WTC11 (cell line): Measurements from ENCODE around the gene TFB1M. TPM values are rescaled to one million over a fixed set of nuclear protein-coding genes. Genes with fewer than 3 reads are reported as not detected.

ENCODE experiments used
- ATAC-seq: fragments of 200-7000 bp; cut with Tn5 transposase; 2 replicates; pipeline ENCODE4 v1.10.0; 2021; ENCODE audit warnings: mild to moderate bottlenecking, moderate library complexity
- CTCF ChIA-PET: fragments of 300-600 bp; sonication (Branson Sonifier 250); formaldehyde crosslinking; loops from one replicate; lab custom pipeline; 2021; ENCODE audit warnings: antibody characterized with exemption; lab: Charles Lee
- POLR2A ChIA-PET: fragments of 350-600 bp; sonication (Branson Sonifier 250); formaldehyde crosslinking; loops from one replicate; lab custom pipeline; 2021; ENCODE audit warnings: antibody characterized with exemption; lab: Charles Lee
- DNase-seq: peaks from one replicate; pipeline ENCODE4 v3.0.0; 2021; ENCODE audit warnings: low spot score
- H3K27ac Mint-ChIP-seq: 2 replicates; pipeline ENCODE4 v1.8.0; 2021; ENCODE audit warnings: mixed read lengths
- H3K27me3 Mint-ChIP-seq: 2 replicates; pipeline ENCODE4 v1.8.0; 2021; ENCODE audit warnings: low read depth, mild to moderate bottlenecking, moderate library complexity, mixed read lengths
- H3K36me3 Mint-ChIP-seq: 2 replicates; pipeline ENCODE4 v1.8.0; 2021; ENCODE audit warnings: mixed read lengths
- H3K4me1 Mint-ChIP-seq: 2 replicates; pipeline ENCODE4 v1.8.0; 2022; ENCODE audit warnings: mixed read lengths
- H3K4me3 Mint-ChIP-seq: 2 replicates; pipeline ENCODE4 v1.8.0; 2021; ENCODE audit warnings: mild to moderate bottlenecking, moderate library complexity, mixed read lengths
- H3K9me3 Mint-ChIP-seq: 2 replicates; pipeline ENCODE4 v1.8.0; 2021; ENCODE audit warnings: mixed read lengths
- CREM ChIP-seq: sonication (generic); formaldehyde crosslinking; IDR thresholded peaks from 2 replicates; pipeline ENCODE4 v1.8.1; 2022; ENCODE audit warnings: mild to moderate bottlenecking, missing genetic modification reagents, moderate library complexity
- ETV6 ChIP-seq: sonication (generic); formaldehyde crosslinking; IDR thresholded peaks from 2 replicates; pipeline ENCODE4 v1.8.1; 2022; ENCODE audit warnings: mild to moderate bottlenecking, missing genetic modification reagents
- FOXK1 ChIP-seq: sonication (generic); formaldehyde crosslinking; IDR thresholded peaks from 2 replicates; pipeline ENCODE4 v1.8.0; 2022; ENCODE audit warnings: mild to moderate bottlenecking, moderate library complexity, missing genetic modification reagents
- GRHL2 ChIP-seq: fragments of 250-450 bp; sonication (Bioruptor Pico); IDR thresholded peaks from 2 replicates; pipeline ENCODE4 v1.8.0; 2022; ENCODE audit warnings: mild to moderate bottlenecking, moderate library complexity; ENCODE audit not compliant: insufficient replicate concordance, severe bottlenecking
- GTF2I ChIP-seq: fragments of 250-450 bp; sonication (Bioruptor Pico); conservative IDR thresholded peaks from 2 replicates; pipeline ENCODE4 v1.4.0; 2021; ENCODE audit warnings: mild to moderate bottlenecking
- JAZF1 ChIP-seq: fragments of 250-450 bp; sonication (Bioruptor Pico); IDR thresholded peaks from 2 replicates; pipeline ENCODE4 v1.9.0; 2021; ENCODE audit warnings: moderate library complexity, mild to moderate bottlenecking, inconsistent platforms
- MXD4 ChIP-seq: fragments of 250-450 bp; sonication (Bioruptor Pico); IDR thresholded peaks from 2 replicates; pipeline ENCODE4 v1.8.0; 2021; ENCODE audit warnings: mild to moderate bottlenecking, moderate library complexity, borderline replicate concordance
- NFATC4 ChIP-seq: fragments of 250-450 bp; sonication (Bioruptor Pico); IDR thresholded peaks from 2 replicates; pipeline ENCODE4 v1.9.0; 2021; ENCODE audit warnings: mild to moderate bottlenecking
- NR2C2 ChIP-seq: sonication (generic); formaldehyde crosslinking; IDR thresholded peaks from 2 replicates; pipeline ENCODE4 v1.8.0; 2022; ENCODE audit warnings: mild to moderate bottlenecking, missing genetic modification reagents
- OVOL2 ChIP-seq: fragments of 250-450 bp; sonication (Bioruptor Pico); IDR thresholded peaks from 2 replicates; pipeline ENCODE4 v1.9.0; 2021; ENCODE audit warnings: mild to moderate bottlenecking, borderline replicate concordance
- PRRX2 ChIP-seq: fragments of 250-450 bp; sonication (Bioruptor Pico); IDR thresholded peaks from 2 replicates; pipeline ENCODE4 v1.8.0; 2021; ENCODE audit warnings: mild to moderate bottlenecking
- SP1 ChIP-seq: sonication (generic); formaldehyde crosslinking; conservative IDR thresholded peaks from 2 replicates; pipeline ENCODE4 v1.8.1; 2022; ENCODE audit warnings: missing genetic modification reagents
- TP53 ChIP-seq: sonication (generic); formaldehyde crosslinking; IDR thresholded peaks from 2 replicates; pipeline ENCODE4 v1.8.1; 2023; ENCODE audit warnings: mild to moderate bottlenecking, missing genetic modification reagents
- ZNF138 ChIP-seq: sonication (generic); formaldehyde crosslinking; conservative IDR thresholded peaks from 2 replicates; pipeline ENCODE4 v1.8.1; 2022; ENCODE audit warnings: mild to moderate bottlenecking, moderate library complexity, missing genetic modification reagents
- ZNF671 ChIP-seq: fragments of 250-450 bp; sonication (Bioruptor Pico); IDR thresholded peaks from 2 replicates; pipeline ENCODE4 v1.8.0; 2021; ENCODE audit warnings: mild to moderate bottlenecking
- total RNA-seq: library from RNA; stranded (reverse); gene quantifications from 3 replicates; pipeline ENCODE4 v1.2.3, GENCODE V29; 2021
- TF ChIP-seq, protein P1 (sequence below): sonication (generic); formaldehyde crosslinking; IDR thresholded peaks from 2 replicates; pipeline ENCODE4 v1.8.0; 2023; ENCODE audit warnings: missing genetic modification reagents, mild to moderate bottlenecking, borderline replicate concordance
- TF ChIP-seq, protein P2 (sequence below): fragments of 250-450 bp; sonication (Bioruptor Pico); IDR thresholded peaks from 2 replicates; pipeline ENCODE4 v2.1.2; 2022; ENCODE audit warnings: mild to moderate bottlenecking, moderate library complexity
- TF ChIP-seq, protein P3 (sequence below): sonication (generic); formaldehyde crosslinking; IDR thresholded peaks from 2 replicates; pipeline ENCODE4 v1.8.1; 2023; ENCODE audit warnings: mild to moderate bottlenecking, missing genetic modification reagents
- TF ChIP-seq, protein P4 (sequence below): sonication (generic); formaldehyde crosslinking; IDR thresholded peaks from 2 replicates; pipeline ENCODE4 v1.8.0; 2023; ENCODE audit warnings: missing genetic modification reagents
- TF ChIP-seq, protein P5 (sequence below): sonication (generic); formaldehyde crosslinking; IDR thresholded peaks from 2 replicates; pipeline ENCODE4 v1.8.1; 2023; ENCODE audit warnings: mild to moderate bottlenecking, missing genetic modification reagents, moderate library complexity

TFB1M gene
- total RNA-seq, 1 experiment from 2014 or later, result 41.8 TPM

DNA sequence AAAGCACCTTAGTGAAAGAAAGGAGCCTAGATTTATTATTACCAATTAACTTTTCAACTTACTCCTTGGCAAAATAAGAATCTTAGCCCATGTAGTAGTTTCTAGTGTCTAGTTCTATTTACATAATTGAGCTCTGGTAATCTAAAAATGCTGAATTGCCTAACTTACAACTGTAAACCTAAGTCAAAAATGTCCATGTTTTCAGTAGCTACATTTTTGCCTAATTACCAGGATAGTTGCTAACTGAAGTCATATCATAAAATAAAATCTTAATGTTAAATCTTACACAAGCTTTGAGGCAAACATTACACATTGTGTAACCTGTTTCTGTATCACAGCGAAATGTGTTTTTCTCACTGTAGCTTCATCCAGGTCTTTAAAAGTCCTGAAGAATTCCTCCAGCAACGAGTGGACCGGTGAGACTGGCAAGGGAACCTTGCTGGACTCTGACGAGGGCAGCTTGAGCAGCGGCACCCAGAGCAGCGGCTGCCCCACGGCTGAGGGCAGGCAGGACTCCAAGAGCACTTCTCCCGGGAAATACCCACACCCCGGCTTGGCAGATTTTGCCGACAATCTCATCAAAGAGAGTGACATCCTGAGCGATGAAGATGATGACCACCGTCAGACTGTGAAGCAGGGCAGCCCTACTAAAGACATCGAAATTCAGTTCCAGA lies 58.0 kb downstream of the TFB1M start:
- DNase-seq (no peak), ATAC-seq (no peak)
- H3K4me1 Mint-ChIP-seq, result peaks cover 23% of the 10 kb centered on the region
- H3K27me3 Mint-ChIP-seq, result no peaks in the 10 kb centered on the region
- H3K4me3 Mint-ChIP-seq, result no peak overlapping the region
- H3K36me3 Mint-ChIP-seq, result peaks cover 65% of the 10 kb centered on the region
- no peaks in the 10 kb centered on the region for H3K9me3 Mint-ChIP-seq
- CTCF ChIA-PET, result no interaction called here
- H3K27ac Mint-ChIP-seq, result no peak overlapping the region
- TF ChIP-seq OVOL2 (no peak), GRHL2 (CRISPR knock-in tag) (no peak), PRRX2 (CRISPR knock-in tag) (no peak), NR2C2 (CRISPR knock-in tag) (no peak), ZNF138 (CRISPR knock-in tag) (no peak), MXD4 (CRISPR knock-in tag) (no peak), JAZF1 (CRISPR knock-in tag) (no peak), NFATC4 (CRISPR knock-in tag) (no peak), TP53 (CRISPR knock-in tag) (no peak), CREM (no peak), SP1 (CRISPR knock-in tag) (no peak), ZNF671 (CRISPR knock-in tag) (no peak), FOXK1 (CRISPR knock-in tag) (no peak), ETV6 (CRISPR knock-in tag) (no peak), GTF2I (CRISPR knock-in tag) (no peak)
- TF ChIP-seq, protein P1, sequence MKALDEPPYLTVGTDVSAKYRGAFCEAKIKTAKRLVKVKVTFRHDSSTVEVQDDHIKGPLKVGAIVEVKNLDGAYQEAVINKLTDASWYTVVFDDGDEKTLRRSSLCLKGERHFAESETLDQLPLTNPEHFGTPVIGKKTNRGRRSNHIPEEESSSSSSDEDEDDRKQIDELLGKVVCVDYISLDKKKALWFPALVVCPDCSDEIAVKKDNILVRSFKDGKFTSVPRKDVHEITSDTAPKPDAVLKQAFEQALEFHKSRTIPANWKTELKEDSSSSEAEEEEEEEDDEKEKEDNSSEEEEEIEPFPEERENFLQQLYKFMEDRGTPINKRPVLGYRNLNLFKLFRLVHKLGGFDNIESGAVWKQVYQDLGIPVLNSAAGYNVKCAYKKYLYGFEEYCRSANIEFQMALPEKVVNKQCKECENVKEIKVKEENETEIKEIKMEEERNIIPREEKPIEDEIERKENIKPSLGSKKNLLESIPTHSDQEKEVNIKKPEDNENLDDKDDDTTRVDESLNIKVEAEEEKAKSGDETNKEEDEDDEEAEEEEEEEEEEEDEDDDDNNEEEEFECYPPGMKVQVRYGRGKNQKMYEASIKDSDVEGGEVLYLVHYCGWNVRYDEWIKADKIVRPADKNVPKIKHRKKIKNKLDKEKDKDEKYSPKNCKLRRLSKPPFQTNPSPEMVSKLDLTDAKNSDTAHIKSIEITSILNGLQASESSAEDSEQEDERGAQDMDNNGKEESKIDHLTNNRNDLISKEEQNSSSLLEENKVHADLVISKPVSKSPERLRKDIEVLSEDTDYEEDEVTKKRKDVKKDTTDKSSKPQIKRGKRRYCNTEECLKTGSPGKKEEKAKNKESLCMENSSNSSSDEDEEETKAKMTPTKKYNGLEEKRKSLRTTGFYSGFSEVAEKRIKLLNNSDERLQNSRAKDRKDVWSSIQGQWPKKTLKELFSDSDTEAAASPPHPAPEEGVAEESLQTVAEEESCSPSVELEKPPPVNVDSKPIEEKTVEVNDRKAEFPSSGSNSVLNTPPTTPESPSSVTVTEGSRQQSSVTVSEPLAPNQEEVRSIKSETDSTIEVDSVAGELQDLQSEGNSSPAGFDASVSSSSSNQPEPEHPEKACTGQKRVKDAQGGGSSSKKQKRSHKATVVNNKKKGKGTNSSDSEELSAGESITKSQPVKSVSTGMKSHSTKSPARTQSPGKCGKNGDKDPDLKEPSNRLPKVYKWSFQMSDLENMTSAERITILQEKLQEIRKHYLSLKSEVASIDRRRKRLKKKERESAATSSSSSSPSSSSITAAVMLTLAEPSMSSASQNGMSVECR (CRISPR knock-in tag), result no peak
- TF ChIP-seq, protein P2, sequence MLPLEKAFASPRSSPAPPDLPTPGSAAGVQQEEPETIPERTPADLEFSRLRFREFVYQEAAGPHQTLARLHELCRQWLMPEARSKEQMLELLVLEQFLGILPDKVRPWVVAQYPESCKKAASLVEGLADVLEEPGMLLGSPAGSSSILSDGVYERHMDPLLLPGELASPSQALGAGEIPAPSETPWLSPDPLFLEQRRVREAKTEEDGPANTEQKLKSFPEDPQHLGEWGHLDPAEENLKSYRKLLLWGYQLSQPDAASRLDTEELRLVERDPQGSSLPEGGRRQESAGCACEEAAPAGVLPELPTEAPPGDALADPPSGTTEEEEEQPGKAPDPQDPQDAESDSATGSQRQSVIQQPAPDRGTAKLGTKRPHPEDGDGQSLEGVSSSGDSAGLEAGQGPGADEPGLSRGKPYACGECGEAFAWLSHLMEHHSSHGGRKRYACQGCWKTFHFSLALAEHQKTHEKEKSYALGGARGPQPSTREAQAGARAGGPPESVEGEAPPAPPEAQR (CRISPR knock-in tag), result no peak
- TF ChIP-seq, protein P3, sequence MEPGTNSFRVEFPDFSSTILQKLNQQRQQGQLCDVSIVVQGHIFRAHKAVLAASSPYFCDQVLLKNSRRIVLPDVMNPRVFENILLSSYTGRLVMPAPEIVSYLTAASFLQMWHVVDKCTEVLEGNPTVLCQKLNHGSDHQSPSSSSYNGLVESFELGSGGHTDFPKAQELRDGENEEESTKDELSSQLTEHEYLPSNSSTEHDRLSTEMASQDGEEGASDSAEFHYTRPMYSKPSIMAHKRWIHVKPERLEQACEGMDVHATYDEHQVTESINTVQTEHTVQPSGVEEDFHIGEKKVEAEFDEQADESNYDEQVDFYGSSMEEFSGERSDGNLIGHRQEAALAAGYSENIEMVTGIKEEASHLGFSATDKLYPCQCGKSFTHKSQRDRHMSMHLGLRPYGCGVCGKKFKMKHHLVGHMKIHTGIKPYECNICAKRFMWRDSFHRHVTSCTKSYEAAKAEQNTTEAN (CRISPR knock-in tag), result no peak
- TF ChIP-seq, protein P4, sequence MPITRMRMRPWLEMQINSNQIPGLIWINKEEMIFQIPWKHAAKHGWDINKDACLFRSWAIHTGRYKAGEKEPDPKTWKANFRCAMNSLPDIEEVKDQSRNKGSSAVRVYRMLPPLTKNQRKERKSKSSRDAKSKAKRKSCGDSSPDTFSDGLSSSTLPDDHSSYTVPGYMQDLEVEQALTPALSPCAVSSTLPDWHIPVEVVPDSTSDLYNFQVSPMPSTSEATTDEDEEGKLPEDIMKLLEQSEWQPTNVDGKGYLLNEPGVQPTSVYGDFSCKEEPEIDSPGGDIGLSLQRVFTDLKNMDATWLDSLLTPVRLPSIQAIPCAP (CRISPR knock-in tag), result no peak
- TF ChIP-seq, protein P5, sequence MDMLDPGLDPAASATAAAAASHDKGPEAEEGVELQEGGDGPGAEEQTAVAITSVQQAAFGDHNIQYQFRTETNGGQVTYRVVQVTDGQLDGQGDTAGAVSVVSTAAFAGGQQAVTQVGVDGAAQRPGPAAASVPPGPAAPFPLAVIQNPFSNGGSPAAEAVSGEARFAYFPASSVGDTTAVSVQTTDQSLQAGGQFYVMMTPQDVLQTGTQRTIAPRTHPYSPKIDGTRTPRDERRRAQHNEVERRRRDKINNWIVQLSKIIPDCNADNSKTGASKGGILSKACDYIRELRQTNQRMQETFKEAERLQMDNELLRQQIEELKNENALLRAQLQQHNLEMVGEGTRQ (CRISPR knock-in tag), result no peak
- POLR2A ChIA-PET, result no interaction called here
